ENCODE data around the gene ZFP3.

GRCh38 chr17:5078106-5079028, at the start of gene ZFP3:
- TF ChIP-seq CTCF (IDR thresholded peaks at IDR 0.05; ENCODE audit: poor library complexity) = no peak
- TF ChIP-seq EZH2 (IDR thresholded peaks at IDR 0.05; ENCODE audit: borderline replicate concordance) = no peak
- TF ChIP-seq EZH2phosphoT487 (IDR thresholded peaks at IDR 0.05; ENCODE audit: low read depth, severe bottlenecking, unreplicated experiment) = no peak

Measured in hepatocyte (in vitro differentiated cells).